NK-92 treated with Interleukin-12 subunit alpha and Interleukin-12 subunit beta, amount 100 ng/mL, for 24 hours (cell line): ENCODE results near the gene ARHGEF38.

Source experiments
- DNase-seq: peaks from one replicate; lab custom pipeline; 2025; lab: John Stamatoyannopoulos, UW

Gene ARHGEF38

DNA sequence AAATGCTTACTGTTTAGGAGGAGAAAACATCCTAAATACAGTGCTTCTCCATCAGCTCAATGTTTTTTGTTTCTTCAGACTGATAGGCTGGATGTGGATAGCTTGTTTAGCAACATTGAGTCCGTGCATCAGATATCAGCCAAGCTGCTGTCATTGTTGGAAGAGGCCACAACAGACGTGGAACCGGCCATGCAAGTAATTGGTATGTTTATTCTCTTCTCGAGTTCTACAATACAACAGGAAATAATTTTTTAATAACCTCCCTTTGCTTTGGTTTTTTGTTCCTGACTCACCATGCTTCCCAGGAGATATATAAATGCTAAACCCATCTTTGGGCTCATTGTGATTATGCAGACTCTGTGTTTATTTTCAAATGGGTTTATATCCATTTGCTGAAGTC lies 60.9 kb downstream of the ARHGEF38 start:
- no peak for DNase-seq

DNA sequence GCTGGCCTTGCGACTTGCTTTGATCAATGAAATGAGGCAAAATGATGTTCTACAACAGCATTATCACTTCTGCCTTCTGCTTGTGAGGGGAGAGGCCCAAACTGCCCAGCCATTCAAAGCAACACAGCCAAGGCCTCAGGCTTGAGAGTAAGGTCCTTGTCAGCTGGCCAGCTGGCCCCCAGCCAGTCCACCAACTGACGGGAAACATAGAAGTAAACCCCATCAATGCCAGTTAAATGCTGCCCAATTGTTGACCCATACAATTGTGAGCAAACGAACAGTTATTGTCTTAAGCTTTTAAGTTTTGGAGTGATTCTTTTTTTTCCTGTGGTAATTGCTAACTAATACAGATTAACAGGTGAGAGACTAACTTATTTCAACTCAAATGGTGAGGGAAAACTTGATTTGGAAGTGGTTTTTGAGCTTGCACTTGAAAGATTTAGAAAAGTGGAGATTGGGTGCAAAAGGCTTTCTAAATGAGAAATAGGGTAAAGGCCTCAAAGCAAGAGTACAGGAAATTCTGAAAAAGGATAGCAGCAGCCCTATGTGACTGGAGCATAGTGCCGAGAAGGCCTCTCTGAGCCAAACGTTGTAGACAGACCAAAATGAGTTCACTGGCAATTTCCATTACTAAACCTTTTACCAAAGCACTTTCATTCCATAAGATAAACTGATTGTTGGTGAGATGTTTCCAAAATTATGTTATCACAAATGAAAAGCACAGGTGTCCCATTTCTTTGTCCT lies 66.9 kb downstream of the ARHGEF38 start:
- no peak for DNase-seq

GRCh38 chr4:105620640-105621323 lies 68.4 kb downstream of the ARHGEF38 start:
- DNase-seq = no peak

DNA sequence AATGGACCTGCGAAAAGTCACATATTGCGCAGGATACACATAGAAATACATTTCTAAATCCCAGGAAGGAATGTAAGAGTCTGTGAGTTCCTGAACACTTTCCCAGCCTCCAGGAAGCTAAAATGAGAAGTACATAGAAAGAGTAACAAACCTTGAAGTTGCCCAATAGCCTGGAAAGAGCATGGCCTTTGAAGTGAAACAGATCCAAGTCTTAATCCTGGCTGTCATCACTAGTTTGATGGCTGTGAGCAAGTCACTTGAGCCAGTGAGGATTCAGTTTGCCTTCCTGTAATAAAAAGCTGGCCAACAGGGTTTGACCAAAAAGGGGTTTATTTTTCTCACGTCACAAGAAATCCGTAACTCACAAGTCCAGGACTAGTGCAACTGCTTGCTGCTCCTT lies 69.8 kb downstream of the ARHGEF38 start:
- DNase-seq = no peak

GRCh38 chr4:105623099-105623498 lies 70.7 kb downstream of the ARHGEF38 start:
- no peak for DNase-seq

DNA sequence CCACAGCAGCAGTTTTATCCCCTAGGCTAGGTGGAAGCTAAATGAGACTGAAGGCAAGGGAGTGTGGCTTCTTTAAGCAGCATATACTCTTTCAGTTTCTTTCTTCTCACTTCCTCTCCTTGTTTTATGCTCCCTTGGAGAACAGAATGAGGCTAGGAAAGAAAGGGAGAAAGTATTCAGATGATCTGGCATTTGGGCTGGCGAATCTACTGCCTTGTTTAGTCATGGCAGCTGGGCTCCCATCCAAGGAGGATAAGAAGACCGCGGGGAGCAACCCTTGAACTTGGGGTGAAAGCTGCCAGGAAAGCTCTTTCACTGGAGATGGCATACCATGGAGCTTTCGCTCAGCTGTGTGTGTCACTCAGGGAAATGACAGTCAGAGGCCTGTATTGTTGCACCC lies 72.1 kb downstream of the ARHGEF38 start:
- DNase-seq = no peak

- DNase-seq = no peak
These were observed 72.8 kb downstream of the ARHGEF38 start for GRCh38 chr4:105625214-105625613.

DNA sequence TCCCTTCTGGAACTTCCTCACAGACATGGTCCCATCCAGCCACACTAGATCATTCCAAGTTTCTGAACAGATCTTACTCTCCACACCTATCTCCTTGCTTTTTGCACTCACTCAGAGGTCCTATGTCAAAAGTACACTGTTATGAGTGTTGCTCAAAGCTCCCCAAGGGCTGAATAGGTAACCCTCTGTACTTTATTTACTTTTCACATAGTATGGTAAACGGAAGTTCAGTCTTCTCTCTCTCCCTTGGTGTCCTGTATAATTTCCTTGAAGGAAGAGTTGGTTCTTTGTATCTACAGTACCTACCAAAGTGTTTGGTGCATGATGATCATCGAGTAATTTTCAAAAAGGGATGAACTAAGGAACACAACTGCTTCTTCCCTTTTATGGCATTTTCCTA lies 74.4 kb downstream of the ARHGEF38 start:
- no peak for DNase-seq

DNA sequence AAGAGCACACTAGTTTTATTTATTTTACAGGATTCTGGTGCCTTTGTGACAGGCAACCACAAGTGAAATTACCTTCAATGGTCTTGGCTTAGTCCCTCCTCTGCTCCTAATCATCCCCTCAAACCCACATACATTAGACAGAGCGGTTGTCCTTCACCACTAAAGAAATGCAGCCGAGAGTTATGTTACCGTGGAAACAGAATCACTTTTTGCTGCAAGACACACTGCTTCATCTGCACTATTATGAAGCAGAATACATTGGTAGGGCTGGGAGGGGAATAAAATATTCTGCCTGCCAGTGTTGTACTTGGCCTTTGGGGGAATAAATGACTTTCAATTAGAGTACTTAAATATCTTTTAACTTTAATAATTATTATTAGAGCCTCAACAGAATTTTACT lies 75.2 kb downstream of the ARHGEF38 start:
- DNase-seq = no peak

DNA sequence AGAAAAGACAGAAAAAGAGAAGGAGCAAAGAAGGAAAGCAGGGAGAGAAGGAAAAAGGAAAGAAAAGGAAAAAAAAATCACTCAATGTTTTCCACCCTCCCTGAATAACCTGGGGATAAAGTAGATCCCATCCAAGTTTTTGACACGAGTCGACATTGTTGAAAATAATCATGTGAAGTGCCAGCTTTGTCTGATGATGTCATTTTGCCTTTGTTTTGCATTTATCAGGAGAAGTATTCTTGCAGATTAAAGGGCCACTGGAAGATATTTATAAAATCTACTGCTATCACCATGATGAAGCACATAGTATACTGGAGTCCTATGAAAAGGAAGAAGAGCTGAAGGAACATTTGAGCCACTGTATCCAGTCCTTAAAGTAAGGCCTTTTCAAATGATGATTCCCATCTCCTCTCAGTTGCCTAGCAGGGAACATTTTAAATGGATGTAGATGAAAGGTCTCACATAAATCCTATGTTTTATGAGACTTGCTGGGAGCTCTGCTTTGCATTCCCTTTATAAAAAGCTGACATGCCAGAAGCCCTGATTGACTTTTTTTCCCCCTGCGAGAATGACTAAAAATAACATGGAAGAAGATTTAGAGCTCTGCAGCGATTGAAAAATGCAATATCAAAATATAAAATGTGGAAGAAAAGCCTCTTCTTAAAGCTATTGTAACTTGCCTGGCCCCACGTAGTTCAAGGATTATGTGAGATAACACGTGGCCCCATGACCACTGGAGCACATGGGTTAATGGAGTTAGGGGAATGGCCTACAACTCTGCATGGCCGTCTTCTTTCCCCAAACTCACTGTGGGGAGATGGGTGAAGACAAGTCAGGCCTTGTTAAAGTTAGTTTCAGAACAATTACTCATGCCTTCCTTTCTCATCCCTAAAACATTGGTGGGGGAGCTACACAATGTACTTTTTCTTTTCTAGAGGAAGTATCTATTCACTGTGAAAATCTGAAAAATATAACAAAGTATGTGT lies 78.5 kb downstream of the ARHGEF38 start:
- DNase-seq = no peak

DNA sequence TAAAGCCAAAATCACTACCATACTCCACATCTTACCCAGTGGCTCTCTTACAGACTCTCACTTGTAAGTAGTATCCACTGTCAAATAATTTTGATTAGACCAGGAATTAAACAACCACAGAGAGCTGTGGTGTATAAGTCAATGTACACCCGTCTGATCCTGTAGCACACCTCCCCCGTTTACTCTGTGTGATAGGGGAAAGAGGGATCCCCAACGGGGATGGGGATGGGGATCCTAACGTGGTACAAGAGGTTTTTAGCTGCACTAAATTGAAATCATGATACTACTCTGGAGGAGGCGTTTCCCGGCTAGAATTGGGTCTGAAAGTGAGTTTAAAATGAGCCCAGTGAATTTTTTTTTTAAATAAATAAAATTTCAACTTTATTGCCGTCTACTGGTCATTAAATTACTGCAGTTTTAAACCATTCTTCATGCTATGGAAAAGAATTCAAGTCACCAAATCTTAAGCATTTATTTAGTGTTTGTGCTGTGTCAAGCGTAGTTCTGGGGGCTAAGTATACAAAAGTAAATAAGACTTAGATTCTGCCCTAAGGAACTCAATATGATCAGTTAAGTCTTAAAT lies 79.5 kb downstream of the ARHGEF38 start:
- DNase-seq = no peak

GRCh38 chr4:105632599-105632998 lies 80.2 kb downstream of the ARHGEF38 start:
- no peak for DNase-seq

- no peak for DNase-seq
These were observed 80.8 kb downstream of the ARHGEF38 start for GRCh38 chr4:105633241-105633640.

DNA sequence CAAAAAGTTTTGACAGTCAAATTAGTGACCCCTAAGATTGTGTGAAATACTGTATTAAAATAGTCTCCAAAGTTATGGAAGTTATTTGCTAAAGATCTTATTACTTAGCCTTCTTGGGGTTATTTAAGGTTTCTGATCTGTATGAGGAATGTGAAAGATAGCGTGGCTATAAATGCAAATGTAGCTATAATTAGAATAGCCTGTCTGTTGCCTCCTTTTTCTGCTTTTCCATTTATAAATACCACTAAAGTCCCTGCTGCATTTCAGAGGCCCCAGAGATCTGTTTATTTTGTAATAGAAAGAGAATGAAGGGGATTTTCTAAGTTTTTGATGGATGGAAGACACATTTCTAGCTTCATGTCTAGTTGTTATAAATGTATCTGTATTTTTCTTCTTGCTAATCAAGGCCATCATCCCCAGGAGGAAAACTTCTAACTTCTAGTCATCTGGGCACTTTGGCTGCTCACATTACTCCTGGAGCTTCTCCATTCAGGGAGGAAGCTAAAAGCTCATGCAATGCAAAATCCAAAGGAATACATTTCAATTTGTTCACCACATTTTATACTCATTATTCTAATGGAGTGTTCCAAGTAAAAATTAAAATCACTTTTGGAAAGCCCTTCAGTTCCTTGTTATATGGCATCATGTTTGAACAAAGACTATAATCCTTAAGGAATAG lies 82.1 kb downstream of the ARHGEF38 start:
- no peak for DNase-seq

GRCh38 chr4:105637408-105638176 lies 85.2 kb downstream of the ARHGEF38 start:
- no peak for DNase-seq

- no peak for DNase-seq
These were observed 89.4 kb downstream of the ARHGEF38 start for GRCh38 chr4:105641845-105642244.

DNA sequence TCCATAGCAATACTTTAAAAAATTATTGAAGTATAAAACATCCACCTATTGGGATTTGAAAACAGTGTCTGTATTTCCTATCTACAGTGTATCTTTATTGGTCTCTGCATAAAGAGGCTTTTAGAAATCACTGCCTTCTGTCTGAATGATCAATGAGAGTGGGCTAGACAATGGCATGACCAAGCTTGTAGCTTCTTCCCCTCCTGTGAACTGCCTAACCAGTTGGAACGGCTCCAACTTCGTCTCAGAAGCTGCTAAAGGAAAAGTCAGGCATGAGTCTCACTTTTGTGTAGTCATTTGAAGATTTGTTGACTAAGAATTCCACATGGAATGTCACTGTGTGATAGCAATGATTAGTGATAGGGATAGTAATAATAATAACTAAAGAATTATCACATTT lies 91.8 kb downstream of the ARHGEF38 start:
- DNase-seq = no peak

DNA sequence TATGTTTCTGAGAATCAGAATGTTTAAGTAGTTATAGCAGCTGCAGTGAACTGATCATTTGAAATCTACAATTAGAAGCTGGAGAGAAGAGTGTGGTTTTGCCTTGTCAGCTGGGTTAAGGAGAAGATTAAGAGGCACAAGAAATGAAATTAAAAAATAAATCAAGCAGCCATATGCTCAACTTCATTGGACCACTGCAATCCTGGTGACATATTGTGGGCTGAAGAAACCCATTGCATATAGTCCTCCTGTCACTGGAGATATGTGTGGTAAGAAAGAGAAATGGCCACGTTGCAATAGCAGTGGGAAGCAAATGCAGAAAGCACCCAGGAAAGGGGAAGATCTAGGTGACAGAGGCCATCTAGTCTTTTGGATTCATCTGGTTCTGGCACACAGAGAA lies 93.0 kb downstream of the ARHGEF38 start:
- DNase-seq = no peak

- DNase-seq = no peak
These were observed 97.8 kb downstream of the ARHGEF38 start for GRCh38 chr4:105650190-105650589.

DNA sequence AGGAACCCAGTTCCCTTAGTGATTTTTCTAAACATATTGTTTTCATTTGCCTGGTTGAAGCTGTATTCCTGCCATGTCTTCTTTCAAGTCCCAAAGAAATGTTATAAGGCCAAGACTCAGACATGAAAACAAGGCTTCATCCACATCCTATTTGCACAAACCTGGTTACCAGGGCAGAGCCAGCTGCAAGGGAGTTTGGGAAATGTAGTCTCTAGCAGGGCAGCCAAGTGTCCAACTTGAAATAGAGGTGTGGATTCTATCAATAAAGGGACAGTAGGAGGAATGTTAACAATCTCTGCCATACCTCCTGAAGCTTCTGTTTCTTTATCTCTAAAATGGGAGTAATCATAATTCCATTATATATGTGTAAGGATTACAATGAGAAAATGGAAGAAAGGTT lies 99.5 kb downstream of the ARHGEF38 start:
- DNase-seq = no peak
